ENCODE measurements around the gene MAP4. TPM values are rescaled to one million over a fixed set of nuclear protein-coding genes. Genes with fewer than 3 reads are reported as not detected.

The MAP4 gene
- total RNA-seq, 1 experiment from 2014 or later, result 137 TPM

- Histone ChIP-seq H3K4me1 (0 out of 2 replicates have a peak, but pooled peaks cover 3% of the 10 kb centered on the region), H3K4me3 (ENCODE audit: low read depth, low read length) (peak overlapping the region; percentile 66), H3K27me3 (replicated peaks; ENCODE audit: control insufficient read depth, insufficient read depth, low read length) (no peaks in the 10 kb centered on the region), H3K36me3 (ENCODE audit: control insufficient read depth, insufficient read depth, low read length) (peaks cover 4% of the 10 kb centered on the region), H3K9me3 (no peaks in the 10 kb centered on the region)
- no peak for TF ChIP-seq CTCF (IDR thresholded peaks at IDR 0.05; ENCODE audit: insufficient read depth in 1 of 2, low read depth in 1 of 2, low read length in 1 of 2, severe bottlenecking in 1 of 2, unreplicated experiment in 1 of 2)
- Mint-ChIP-seq H3K4me1 (ENCODE audit: low read depth, unreplicated experiment) (peaks cover 6% of the 10 kb centered on the region), H3K27ac (ENCODE audit: unreplicated experiment) (peak overlapping the region; percentile 35), H3K9me3 (ENCODE audit: unreplicated experiment) (no peaks in the 10 kb centered on the region), H3K27me3 (ENCODE audit: insufficient read depth, unreplicated experiment) (no peaks in the 10 kb centered on the region), H3K4me3 (ENCODE audit: unreplicated experiment) (peak overlapping the region; percentile 81), H3K36me3 (ENCODE audit: insufficient read depth, unreplicated experiment) (peaks cover 37% of the 10 kb centered on the region)
- ChIA-PET POLR2A (interaction anchor here (0.6 to 0.8 kb wide), 4 partner anchors 12 to 662 kb away, joined by 3 to 6 read pairs (median 4); partner anchors contain the start of gene SETD2), CTCF (interaction anchor here (0.5 to 2.6 kb wide), 8 partner anchors 12 to 1133 kb away, joined by 3 to 14 read pairs (median 7); no protein-coding TSS in a partner anchor)
- DNase-seq, result no peak
- intact Hi-C loops (cut with micrococcal nuclease; ENCODE audit: unreplicated experiment), result loop anchor here (2.0 kb wide), 1 partner anchor 23 kb away; the partner anchor contains the start of gene DHX30
- TSS peak; percentile 35 for BruUV-seq (replicated peaks)
Measured at GRCh38 chr3:47825590-47825989, 190.6 kb downstream of the MAP4 start.

DNA sequence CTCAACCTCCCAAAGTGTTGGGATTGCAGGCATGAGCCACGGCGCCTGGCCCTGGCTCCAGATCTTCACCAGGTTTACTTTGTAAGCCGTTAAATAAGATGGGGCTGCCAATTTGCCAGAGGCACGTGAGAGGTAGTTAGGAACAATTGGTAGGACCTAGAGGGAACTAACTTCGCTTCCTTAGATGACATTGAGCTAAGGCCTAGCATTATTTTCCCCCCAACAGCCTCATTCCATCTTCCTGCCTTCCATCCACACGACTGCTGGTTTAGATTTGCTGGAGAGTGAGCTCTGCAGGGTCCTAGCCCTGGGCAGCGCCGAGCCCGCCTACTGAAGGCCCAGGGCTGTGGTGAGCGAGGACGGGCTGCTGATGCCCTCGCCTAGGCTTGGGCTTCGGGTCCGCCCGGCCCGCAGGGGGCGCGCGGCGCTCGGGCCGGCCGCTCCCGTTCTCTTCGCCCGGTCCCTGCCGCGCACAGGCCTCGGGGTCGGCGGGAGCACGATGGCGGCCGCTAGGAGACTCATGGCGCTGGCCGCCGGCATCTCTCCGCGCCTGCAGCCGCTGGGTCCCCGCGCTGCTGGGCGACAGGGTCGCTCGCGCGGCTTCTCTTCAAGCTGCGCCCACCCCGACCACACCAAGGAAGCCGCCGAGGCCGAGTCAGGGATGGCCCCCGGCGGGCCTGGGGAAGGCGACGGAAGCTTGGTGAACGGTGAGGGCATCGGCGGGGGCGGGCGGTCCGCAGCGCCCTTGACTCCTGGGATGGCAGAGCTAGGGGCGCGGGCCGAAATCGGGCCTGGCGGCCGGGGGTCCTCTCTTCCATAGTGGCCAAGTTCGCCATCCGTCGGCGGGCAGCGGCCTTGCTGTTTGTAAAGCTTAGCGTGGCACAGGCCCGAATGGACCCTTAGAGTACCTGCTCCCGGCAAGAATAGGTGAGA is 191.4 kb downstream of the MAP4 start:
- no peaks in the 10 kb centered on the region for H3K9me3 Mint-ChIP-seq (ENCODE audit: unreplicated experiment)
- BruUV-seq (replicated peaks), result no TSS peak
- Histone ChIP-seq H3K27me3 (replicated peaks; ENCODE audit: control insufficient read depth, insufficient read depth, low read length) (no peaks in the 10 kb centered on the region), H3K36me3 (ENCODE audit: control insufficient read depth, insufficient read depth, low read length) (peaks cover 4% of the 10 kb centered on the region), H3K4me1 (0 out of 2 replicates have a peak, but pooled peaks cover 3% of the 10 kb centered on the region), H3K4me3 (ENCODE audit: low read depth, low read length) (peak overlapping the region; percentile 66), H3K9me3 (no peaks in the 10 kb centered on the region)
- peaks cover 34% of the 10 kb centered on the region for H3K36me3 Mint-ChIP-seq (ENCODE audit: insufficient read depth, unreplicated experiment)
- TF ChIP-seq CTCF (IDR thresholded peaks at IDR 0.05; ENCODE audit: insufficient read depth in 1 of 2, low read depth in 1 of 2, low read length in 1 of 2, severe bottlenecking in 1 of 2, unreplicated experiment in 1 of 2), result peak; percentile 60 to 79
- H3K27ac Mint-ChIP-seq (ENCODE audit: unreplicated experiment), result peak overlapping the region; percentile 35
- intact Hi-C loops (cut with micrococcal nuclease; ENCODE audit: unreplicated experiment), result loop anchor here (2.0 kb wide), 1 partner anchor 22 kb away; the partner anchor contains the start of gene DHX30
- peaks cover 6% of the 10 kb centered on the region for H3K4me1 Mint-ChIP-seq (ENCODE audit: low read depth, unreplicated experiment)
- CTCF ChIA-PET, result interaction anchor here (0.5 to 2.6 kb wide), 9 partner anchors 13 to 1132 kb away, joined by 3 to 14 read pairs (median 6); no protein-coding TSS in a partner anchor
- peak overlapping the region; percentile 81 for H3K4me3 Mint-ChIP-seq (ENCODE audit: unreplicated experiment)
- no peaks in the 10 kb centered on the region for H3K27me3 Mint-ChIP-seq (ENCODE audit: insufficient read depth, unreplicated experiment)
- POLR2A ChIA-PET, result interaction anchor here (0.6 to 0.8 kb wide), 6 partner anchors 13 to 661 kb away, joined by 3 to 9 read pairs (median 4); partner anchors contain the start of gene SETD2
- peak; percentile 72 to 89 for DNase-seq

DNA sequence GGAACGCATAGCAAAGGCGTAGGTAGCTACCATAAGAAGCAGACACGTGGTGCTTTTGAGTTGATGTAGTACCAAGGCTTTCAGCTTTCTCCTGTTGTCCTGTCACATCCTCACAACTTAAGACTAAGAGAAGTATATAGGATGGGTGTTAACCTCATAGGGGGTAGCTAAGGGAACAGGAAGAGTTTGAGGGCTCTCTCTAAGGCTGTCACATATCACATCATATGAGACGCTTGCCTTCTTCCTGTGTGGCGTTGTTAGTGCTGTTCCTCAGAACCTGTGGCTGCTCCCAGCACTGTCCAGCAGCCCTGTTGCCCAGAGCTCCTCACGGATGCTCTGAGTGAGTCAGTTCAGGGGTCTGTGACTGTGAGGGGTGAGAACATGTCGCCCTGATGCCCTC is 198.6 kb downstream of the MAP4 start:
- H3K27me3 Mint-ChIP-seq (ENCODE audit: insufficient read depth, unreplicated experiment), result no peaks in the 10 kb centered on the region

More for the DNA sequence above, 198.6 kb downstream of the MAP4 start:
- ChIA-PET POLR2A (no interaction called here), CTCF (interaction anchor here (1.0 kb wide), 1 partner anchor 20 kb away, joined by 4 read pairs; no protein-coding TSS in a partner anchor)
- H3K27me3 ChIP-seq (replicated peaks; ENCODE audit: control insufficient read depth, insufficient read depth, low read length), result no peaks in the 10 kb centered on the region
- H3K4me3 ChIP-seq (ENCODE audit: low read depth, low read length), result no peak overlapping the region
- no TSS peak for BruUV-seq (replicated peaks)
- intact Hi-C loops (cut with micrococcal nuclease; ENCODE audit: unreplicated experiment), result no loop called here
- H3K9me3 Mint-ChIP-seq (ENCODE audit: unreplicated experiment), result no peaks in the 10 kb centered on the region
- H3K27ac Mint-ChIP-seq (ENCODE audit: unreplicated experiment), result no peak overlapping the region
- H3K4me3 Mint-ChIP-seq (ENCODE audit: unreplicated experiment), result no peak overlapping the region
- TF ChIP-seq CTCF (IDR thresholded peaks at IDR 0.05; ENCODE audit: insufficient read depth in 1 of 2, low read depth in 1 of 2, low read length in 1 of 2, severe bottlenecking in 1 of 2, unreplicated experiment in 1 of 2), result no peak
- peaks cover 7% of the 10 kb centered on the region for H3K36me3 Mint-ChIP-seq (ENCODE audit: insufficient read depth, unreplicated experiment)
- H3K4me1 Mint-ChIP-seq (ENCODE audit: low read depth, unreplicated experiment), result no peaks in the 10 kb centered on the region
- H3K4me1 ChIP-seq, result no peaks in the 10 kb centered on the region
- no peaks in the 10 kb centered on the region for H3K9me3 ChIP-seq
- no peak for DNase-seq
- no peaks in the 10 kb centered on the region for H3K36me3 ChIP-seq (ENCODE audit: control insufficient read depth, insufficient read depth, low read length)

Measured in Caco-2 (cell line).